Loucy (cell line): ENCODE data around the gene SDF4.

Source experiments
- EZH2phosphoT487 ChIP-seq: fragments of 200-600 bp; IDR thresholded peaks from 2 replicates; pipeline ENCODE4 v1.6.1; 2018; ENCODE audit warnings: antibody characterized with exemption, mild to moderate bottlenecking, moderate library complexity, borderline replicate concordance
- TF ChIP-seq, protein P1 (sequence below): fragments of 200-600 bp; sonication (generic); conservative IDR thresholded peaks from 2 replicates; pipeline ENCODE4 v1.5.1; 2014; ENCODE audit warnings: mild to moderate bottlenecking, antibody characterized with exemption, low read length

DNA sequence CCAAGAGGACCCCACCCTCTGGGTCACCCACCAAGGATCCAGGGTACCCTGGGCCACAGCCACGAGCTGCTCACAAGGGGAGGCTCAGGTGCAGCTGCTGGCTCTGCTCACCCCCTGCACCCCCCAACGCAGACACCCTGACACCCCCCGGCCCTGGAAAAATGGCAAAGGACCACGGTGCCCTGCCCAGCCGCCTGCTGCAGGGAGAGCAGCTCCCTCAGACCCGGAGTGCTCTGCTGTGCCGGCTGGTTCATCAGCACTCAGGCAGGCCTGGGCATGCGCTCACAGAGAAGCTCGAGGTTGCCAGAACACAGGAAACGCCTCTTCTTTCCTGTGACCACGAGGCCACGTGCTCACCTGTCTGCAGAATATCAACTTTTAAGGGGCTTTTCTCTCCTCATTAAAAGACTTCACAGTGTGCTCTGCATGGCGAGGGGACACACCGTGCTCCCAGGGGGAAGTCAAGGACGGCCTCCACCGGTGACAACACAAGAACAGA is 19.0 kb upstream of the SDF4 start:
- TF ChIP-seq, protein P1, sequence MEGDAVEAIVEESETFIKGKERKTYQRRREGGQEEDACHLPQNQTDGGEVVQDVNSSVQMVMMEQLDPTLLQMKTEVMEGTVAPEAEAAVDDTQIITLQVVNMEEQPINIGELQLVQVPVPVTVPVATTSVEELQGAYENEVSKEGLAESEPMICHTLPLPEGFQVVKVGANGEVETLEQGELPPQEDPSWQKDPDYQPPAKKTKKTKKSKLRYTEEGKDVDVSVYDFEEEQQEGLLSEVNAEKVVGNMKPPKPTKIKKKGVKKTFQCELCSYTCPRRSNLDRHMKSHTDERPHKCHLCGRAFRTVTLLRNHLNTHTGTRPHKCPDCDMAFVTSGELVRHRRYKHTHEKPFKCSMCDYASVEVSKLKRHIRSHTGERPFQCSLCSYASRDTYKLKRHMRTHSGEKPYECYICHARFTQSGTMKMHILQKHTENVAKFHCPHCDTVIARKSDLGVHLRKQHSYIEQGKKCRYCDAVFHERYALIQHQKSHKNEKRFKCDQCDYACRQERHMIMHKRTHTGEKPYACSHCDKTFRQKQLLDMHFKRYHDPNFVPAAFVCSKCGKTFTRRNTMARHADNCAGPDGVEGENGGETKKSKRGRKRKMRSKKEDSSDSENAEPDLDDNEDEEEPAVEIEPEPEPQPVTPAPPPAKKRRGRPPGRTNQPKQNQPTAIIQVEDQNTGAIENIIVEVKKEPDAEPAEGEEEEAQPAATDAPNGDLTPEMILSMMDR, result no peak
- no peak for TF ChIP-seq EZH2phosphoT487
